ENCODE measurements around the gene SORCS3. TPM values are rescaled to one million over a fixed set of nuclear protein-coding genes. Genes with fewer than 3 reads are reported as not detected.

SORCS3 gene
- total and polyA plus RNA-seq, 2 of the 13 experiments (the other 11 are each of a cell fraction or from before 2014, with no cell fraction given) = 0.07 TPM; not detected in 1

DNA sequence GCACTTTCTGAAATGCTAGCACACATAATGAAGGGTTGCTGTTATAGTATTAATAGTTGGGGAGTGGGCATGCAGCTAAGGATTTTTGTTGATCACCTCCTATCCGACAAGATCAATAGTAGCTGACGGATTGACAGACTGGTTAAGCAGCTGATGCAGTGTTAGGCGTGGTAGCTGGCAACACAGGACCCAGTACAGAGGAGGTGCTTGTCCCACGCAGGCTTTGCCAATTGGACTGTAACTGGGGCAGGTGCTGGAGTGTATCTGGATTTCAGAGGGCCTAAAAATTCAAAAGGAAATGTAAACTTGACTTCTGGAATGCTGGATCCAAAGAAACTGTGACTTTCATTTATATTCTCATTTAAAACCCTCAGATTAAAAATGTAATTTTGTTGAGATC is 340.9 kb downstream of the SORCS3 start:
- no peaks in the 10 kb centered on the region for H4K20me1 ChIP-seq (ENCODE audit: insufficient read depth, low read length)
- ChIA-PET POLR2A (no interaction called here), CTCF (ENCODE audit: low intra/inter-chr PET ratio, low total read pairs) (no interaction called here)
- no peak for TF ChIP-seq HHEX (CRISPR knock-in tag; IDR thresholded peaks at IDR 0.05)
- TF ChIP-seq, protein P1, sequence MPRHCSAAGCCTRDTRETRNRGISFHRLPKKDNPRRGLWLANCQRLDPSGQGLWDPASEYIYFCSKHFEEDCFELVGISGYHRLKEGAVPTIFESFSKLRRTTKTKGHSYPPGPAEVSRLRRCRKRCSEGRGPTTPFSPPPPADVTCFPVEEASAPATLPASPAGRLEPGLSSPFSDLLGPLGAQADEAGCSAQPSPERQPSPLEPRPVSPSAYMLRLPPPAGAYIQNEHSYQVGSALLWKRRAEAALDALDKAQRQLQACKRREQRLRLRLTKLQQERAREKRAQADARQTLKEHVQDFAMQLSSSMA (CRISPR knock-in tag; IDR thresholded peaks at IDR 0.05) = no peak
- TF ChIP-seq JUND (CRISPR knock-in tag; IDR thresholded peaks at IDR 0.05) = no peak
- TF ChIP-seq, protein P2, sequence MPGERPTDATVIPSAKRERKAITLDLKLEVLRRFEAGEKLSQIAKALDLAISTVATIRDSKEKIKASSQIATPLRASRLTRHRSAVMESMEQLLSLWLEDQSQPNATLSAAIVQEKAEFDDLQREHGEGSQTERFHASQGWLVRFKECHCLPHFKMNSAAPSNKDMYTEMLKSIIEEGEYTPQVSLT (CRISPR knock-in tag; IDR thresholded peaks at IDR 0.05; ENCODE audit: borderline replicate concordance, low read depth) = no peak
- no peak for TF ChIP-seq MAFG (CRISPR knock-in tag; IDR thresholded peaks at IDR 0.05)
- no peak for TF ChIP-seq ZNF549 (CRISPR knock-in tag; IDR thresholded peaks at IDR 0.05)
- TF ChIP-seq SMAD1 (CRISPR knock-in tag; IDR thresholded peaks at IDR 0.05; ENCODE audit: borderline replicate concordance, low read depth) = no peak
- ATAC-seq (no peak), DNase-seq (ENCODE audit: low spot score) (no peak), FAIRE-seq (no peak)
- no peak overlapping the region for H3K4me3 ChIP-seq (replicated peaks in 1 of 3; ENCODE audit: insufficient read depth in 1 of 3, low read depth in 2 of 3, low read length in 3 of 3)
- intact Hi-C loops (cut with micrococcal nuclease; ENCODE audit: unreplicated experiment) = no loop called here
- H3K79me2 ChIP-seq (ENCODE audit: insufficient read depth, low read length) = no peaks in the 10 kb centered on the region
- WGBS (ENCODE audit: low lambda C conversion rate) = 3% methylated on average over 4 of the region's 4 CpGs
- H3K9me3 ChIP-seq (ENCODE audit: low read length) = no peaks in the 10 kb centered on the region
- in situ Hi-C loops (cut with HindIII; ENCODE audit: extremely low pct_ligation_motif_present, low pct_unique_long_range_greater_than_20kb) = no loop called here
- BruUV-seq (replicated peaks) = no TSS peak
- no peaks in the 10 kb centered on the region for H3K4me1 ChIP-seq (ENCODE audit: insufficient read depth, low read length)
- H3K27ac ChIP-seq (ENCODE audit: extremely low read length, insufficient read depth, low read length) = no peak overlapping the region
- H3K27me3 ChIP-seq (ENCODE audit: control insufficient read depth in 1 of 2, insufficient read depth in 2 of 2, low read length in 2 of 2) = no peaks in the 10 kb centered on the region
- no peak overlapping the region for H2AFZ ChIP-seq (ENCODE audit: low read length)
- H3K4me2 ChIP-seq (ENCODE audit: low read depth, low read length) = no peak overlapping the region
- no peak overlapping the region for H3K9ac ChIP-seq (ENCODE audit: insufficient read depth, low read depth, low read length)
- H3K36me3 ChIP-seq (replicated peaks in 1 of 2; ENCODE audit: control insufficient read depth in 1 of 2, insufficient read depth in 2 of 2, low read length in 2 of 2) = no peaks in the 10 kb centered on the region

DNA sequence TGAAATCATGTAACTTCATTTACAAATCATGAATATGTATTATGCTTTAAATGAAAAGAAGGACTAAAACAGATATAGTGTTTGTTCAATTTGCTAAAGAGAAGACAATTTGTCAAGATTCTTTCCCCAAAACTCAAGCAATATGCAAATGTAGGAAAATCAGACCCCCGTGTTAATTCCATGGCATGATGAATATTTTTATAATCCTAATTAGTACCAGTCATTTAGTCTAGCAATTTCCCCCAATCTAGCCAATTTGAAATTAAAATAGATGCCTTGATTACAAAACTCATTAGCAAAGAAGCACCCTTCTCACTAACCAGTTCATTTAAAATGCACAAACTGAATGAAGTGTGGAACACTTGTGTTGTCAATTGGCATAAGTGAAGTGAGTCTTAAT is 347.6 kb downstream of the SORCS3 start:
- in situ Hi-C loops (cut with HindIII; ENCODE audit: extremely low pct_ligation_motif_present, low pct_unique_long_range_greater_than_20kb) = no loop called here
- POLR2A ChIA-PET = no interaction called here
- FAIRE-seq = no peak

More for the DNA sequence above, 347.6 kb downstream of the SORCS3 start:
- ATAC-seq = no peak
- Histone ChIP-seq H2AFZ (ENCODE audit: low read length) (no peak overlapping the region), H3K79me2 (ENCODE audit: insufficient read depth, low read length) (no peaks in the 10 kb centered on the region), H3K4me3 (replicated peaks in 1 of 3; ENCODE audit: insufficient read depth in 1 of 3, low read depth in 2 of 3, low read length in 3 of 3) (no peak overlapping the region), H3K36me3 (replicated peaks in 1 of 2; ENCODE audit: control insufficient read depth in 1 of 2, insufficient read depth in 2 of 2, low read length in 2 of 2) (no peaks in the 10 kb centered on the region), H3K27me3 (ENCODE audit: control insufficient read depth in 1 of 2, insufficient read depth in 2 of 2, low read length in 2 of 2) (no peaks in the 10 kb centered on the region), H3K4me2 (ENCODE audit: low read depth, low read length) (no peak overlapping the region), H3K9ac (ENCODE audit: insufficient read depth, low read depth, low read length) (no peak overlapping the region), H3K9me3 (ENCODE audit: low read length) (no peaks in the 10 kb centered on the region), H3K27ac (ENCODE audit: extremely low read length, insufficient read depth, low read length) (no peak overlapping the region), H4K20me1 (ENCODE audit: insufficient read depth, low read length) (no peaks in the 10 kb centered on the region), H3K4me1 (ENCODE audit: insufficient read depth, low read length) (no peaks in the 10 kb centered on the region)
- CTCF ChIA-PET (ENCODE audit: low intra/inter-chr PET ratio, low total read pairs) = no interaction called here
- TF ChIP-seq ZFX (CRISPR knock-in tag; IDR thresholded peaks at IDR 0.05; ENCODE audit: low read depth) (no peak), XBP1 (CRISPR knock-in tag; IDR thresholded peaks at IDR 0.05) (no peak), HOXA3 (CRISPR knock-in tag; IDR thresholded peaks at IDR 0.05) (no peak), ZNF160 (CRISPR knock-in tag; IDR thresholded peaks at IDR 0.05) (no peak), ZNF777 (CRISPR knock-in tag; IDR thresholded peaks at IDR 0.05) (no peak)
- no TSS peak for BruUV-seq (replicated peaks)
- 0% methylated on average over 1 of the region's 1 CpG for WGBS (ENCODE audit: low lambda C conversion rate)
- no peak for DNase-seq (ENCODE audit: low spot score)
- intact Hi-C loops (cut with micrococcal nuclease; ENCODE audit: unreplicated experiment) = no loop called here

Data from HepG2 (cell line).